ENCODE measurements around the gene ATG2A.

The ATG2A gene

DNA sequence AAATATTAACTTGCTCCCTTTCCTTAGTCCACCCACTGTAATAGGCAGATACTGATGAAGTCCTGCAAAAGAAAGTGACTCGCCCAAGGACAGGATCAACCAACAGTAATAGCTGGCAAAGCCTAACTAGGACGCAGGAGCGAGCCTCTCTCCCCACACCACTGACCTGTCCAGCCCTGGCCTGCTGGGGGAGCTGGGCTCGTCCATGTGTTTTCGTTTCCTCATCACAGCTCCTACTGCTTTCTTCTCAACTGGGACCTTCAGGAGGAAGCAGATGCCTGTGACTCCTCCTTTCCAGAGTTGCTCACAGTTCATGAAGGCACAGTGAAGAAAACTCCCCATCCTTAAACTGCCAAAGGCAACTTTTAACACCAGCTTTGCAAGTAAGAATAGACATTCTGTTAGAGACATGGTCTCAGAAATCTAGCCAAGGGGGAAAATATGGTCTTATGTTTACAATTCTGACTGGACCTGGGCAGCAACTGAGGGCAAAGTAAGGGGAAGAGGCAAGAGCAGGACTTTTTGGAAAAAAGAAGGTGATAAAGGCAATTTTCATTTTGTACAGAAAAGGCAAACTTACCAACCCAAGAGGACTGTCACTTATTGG lies 30.3 kb upstream of the ATG2A start:
- DNase-seq (ENCODE audit: extremely low spot score), result no peak
- CTCF ChIA-PET, result no interaction called here
- POLR2A ChIA-PET, result interaction anchor here (0.6 kb wide), 1 partner anchor 147 kb away, joined by 3 read pairs; no protein-coding TSS in a partner anchor
- no peak for TF ChIP-seq CTCF (IDR thresholded peaks at IDR 0.05; ENCODE audit: control extremely low read depth, extremely low read depth, low read depth, missing control alignments)

DNA sequence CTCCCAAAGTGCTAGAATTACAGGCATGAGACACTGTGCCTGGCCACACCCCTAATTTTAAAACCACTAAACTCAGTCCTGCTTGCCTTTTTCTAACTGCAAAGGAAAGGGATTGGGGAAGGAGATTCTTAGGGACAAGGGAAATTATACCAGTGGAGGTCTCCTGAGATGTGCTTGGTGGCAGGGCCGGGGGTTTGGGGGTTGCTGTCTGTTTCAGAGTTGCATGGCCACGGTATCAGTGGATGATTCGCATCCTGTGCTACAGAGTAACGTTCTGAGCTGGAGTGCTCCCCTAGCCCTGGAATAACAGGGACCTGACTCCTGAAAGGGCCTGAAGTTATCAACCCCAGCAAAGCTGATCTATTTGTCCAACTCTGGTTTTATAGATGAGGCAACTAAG lies 19.5 kb upstream of the ATG2A start:
- DNase-seq (ENCODE audit: extremely low spot score), result no peak
- ChIA-PET POLR2A (no interaction called here), CTCF (interaction anchor here (0.6 to 1.5 kb wide), 8 partner anchors 26 to 181 kb away, joined by 3 to 5 read pairs (median 3); partner anchors contain the start of gene ARL2)
- no peak for TF ChIP-seq CTCF (IDR thresholded peaks at IDR 0.05; ENCODE audit: control extremely low read depth, extremely low read depth, low read depth, missing control alignments)

- POLR2A ChIA-PET, result no interaction called here
- no peak for DNase-seq (ENCODE audit: extremely low spot score)
- TF ChIP-seq CTCF (IDR thresholded peaks at IDR 0.05; ENCODE audit: control extremely low read depth, extremely low read depth, low read depth, missing control alignments), result no peak
- CTCF ChIA-PET, result interaction anchor here (1.4 to 1.5 kb wide), 4 partner anchors 8 to 79 kb away, joined by 4 to 5 read pairs (median 4); partner anchors contain the start of gene ARL2
Observed at GRCh38 chr11:64935359-64936081, 18.5 kb upstream of the ATG2A start, which contains the start of gene GPHA2. TSS of gene GPHA2 (minus strand) at chr11:64935893. CDS start at chr11:64935460, 433 bp downstream.

- CTCF ChIA-PET, result interaction anchor here (0.7 to 1.7 kb wide), 4 partner anchors 9 to 80 kb away, joined by 3 to 5 read pairs (median 4); partner anchors contain the start of genes ARL2 and BATF2
- TF ChIP-seq CTCF (IDR thresholded peaks at IDR 0.05; ENCODE audit: control extremely low read depth, extremely low read depth, low read depth, missing control alignments), result no peak
- POLR2A ChIA-PET, result interaction anchor here (0.6 kb wide), 1 partner anchor 574 kb away, joined by 4 read pairs; no protein-coding TSS in a partner anchor
- DNase-seq (ENCODE audit: extremely low spot score), result no peak
Observed at GRCh38 chr11:64934682-64935358, 17.8 kb upstream of the ATG2A start.

DNA sequence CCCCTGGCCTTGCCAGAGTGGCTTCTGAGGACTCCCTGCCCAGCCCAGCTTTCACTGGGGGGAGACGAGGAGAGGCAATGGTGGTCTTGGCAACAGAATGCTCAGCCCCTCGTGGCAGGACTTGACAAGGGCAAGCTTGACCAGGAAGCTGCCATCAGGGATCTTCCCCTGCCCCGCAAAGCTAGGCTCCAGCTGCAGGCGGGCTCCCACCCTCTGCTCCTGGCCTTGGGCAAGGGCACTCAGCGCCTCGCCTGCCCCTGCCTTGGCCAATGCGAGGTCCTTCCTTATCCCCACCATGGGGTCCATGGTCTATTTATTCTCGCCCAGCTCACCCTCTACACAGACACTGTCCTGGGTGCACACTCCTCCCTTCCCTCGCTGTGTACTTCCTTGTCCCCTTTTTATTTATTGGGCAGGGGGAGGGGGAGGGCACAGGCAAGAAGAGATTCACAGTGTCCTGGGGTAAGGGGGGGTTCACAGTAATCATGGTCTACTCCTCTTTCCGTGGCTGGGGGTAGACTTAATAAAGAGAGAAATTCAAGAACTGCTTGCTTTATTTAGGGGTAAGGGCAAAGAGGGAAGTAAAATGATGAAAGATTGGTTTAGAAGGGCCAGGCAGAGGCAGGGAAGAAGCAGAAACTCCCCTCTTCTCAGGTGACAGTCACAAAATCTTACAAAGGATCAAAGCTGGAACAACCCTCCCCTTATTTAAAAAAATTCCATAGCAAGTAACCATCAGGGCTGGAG lies 17.1 kb upstream of the ATG2A start:
- no peak for DNase-seq (ENCODE audit: extremely low spot score)
- ChIA-PET CTCF (interaction anchor here (0.7 to 1.7 kb wide), 5 partner anchors 10 to 90 kb away, joined by 3 to 5 read pairs (median 3); partner anchors contain the start of genes ARL2, BATF2 and CDC42BPG), POLR2A (interaction anchor here (0.5 to 0.6 kb wide), 2 partner anchors 211 to 574 kb away, joined by 4 read pairs; partner anchors contain the start of gene NRXN2)
- TF ChIP-seq CTCF (IDR thresholded peaks at IDR 0.05; ENCODE audit: control extremely low read depth, extremely low read depth, low read depth, missing control alignments), result no peak

Data from GM10248 (cell line).